ENCODE results near the gene RASL11B.
A peak's percentile ranks its signal among the peaks of the same experiment; 100 is the strongest.

The RASL11B gene

GRCh38 chr4:52874948-52875347 lies 12.8 kb downstream of the RASL11B start:
- DNase-seq: no peak

GRCh38 chr4:52876069-52876468 lies 14.0 kb downstream of the RASL11B start:
- no peak for DNase-seq

GRCh38 chr4:52877036-52877435 lies 14.9 kb downstream of the RASL11B start:
- no peak for DNase-seq

GRCh38 chr4:52877694-52878093 lies 15.6 kb downstream of the RASL11B start:
- DNase-seq: no peak

GRCh38 chr4:52879471-52879870 lies 17.4 kb downstream of the RASL11B start:
- no peak for DNase-seq

- no peak for DNase-seq
These were observed 18.9 kb downstream of the RASL11B start for GRCh38 chr4:52880994-52881393.

- DNase-seq: no peak
These were observed 21.1 kb downstream of the RASL11B start for GRCh38 chr4:52883183-52883621.

GRCh38 chr4:52883707-52884669 lies 21.9 kb downstream of the RASL11B start:
- DNase-seq: peak; percentile 76 to 87

- DNase-seq: no peak
These were observed 22.9 kb downstream of the RASL11B start for GRCh38 chr4:52884994-52885393.

- no peak for DNase-seq
These were observed 27.2 kb downstream of the RASL11B start for GRCh38 chr4:52889354-52889753.

- no peak for DNase-seq
These were observed 27.8 kb downstream of the RASL11B start for GRCh38 chr4:52889778-52890520.

- DNase-seq: no peak
These were observed 28.3 kb downstream of the RASL11B start for GRCh38 chr4:52890521-52890791.

- no peak for DNase-seq
These were observed 29.6 kb downstream of the RASL11B start for GRCh38 chr4:52891743-52892142.

- DNase-seq: no peak
These were observed 30.8 kb downstream of the RASL11B start for GRCh38 chr4:52892880-52893279.

- DNase-seq: no peak
These were observed 32.3 kb downstream of the RASL11B start for GRCh38 chr4:52894443-52894842.

GRCh38 chr4:52903273-52903672 lies 41.2 kb downstream of the RASL11B start:
- DNase-seq: no peak

GRCh38 chr4:52904421-52904820 lies 42.3 kb downstream of the RASL11B start:
- DNase-seq: no peak

GRCh38 chr4:52907510-52907909 lies 45.4 kb downstream of the RASL11B start:
- DNase-seq: no peak

- no peak for DNase-seq
These were observed 48.0 kb downstream of the RASL11B start for GRCh38 chr4:52910115-52910514.

GRCh38 chr4:52911684-52912294 lies 49.7 kb downstream of the RASL11B start:
- DNase-seq: peak; percentile 68 to 78

- no peak for DNase-seq
These were observed 50.5 kb downstream of the RASL11B start for GRCh38 chr4:52912608-52913007.

GRCh38 chr4:52914051-52914605 lies 52.0 kb downstream of the RASL11B start:
- DNase-seq: no peak

GRCh38 chr4:52915191-52915590 lies 53.1 kb downstream of the RASL11B start:
- DNase-seq: no peak

Data from inflammatory macrophage (primary cell).